ENCODE results near the gene MTCL1. TPM values are rescaled to one million over a fixed set of nuclear protein-coding genes. Genes with fewer than 3 reads are reported as not detected.

The MTCL1 gene
- total RNA-seq, 1 donor from 2014 or later, result 0.80 TPM

GRCh38 chr18:8825729-8826375 is 120.5 kb downstream of the MTCL1 start:
- no peaks in the 10 kb centered on the region for H3K36me3 Mint-ChIP-seq (ENCODE audit: low read depth)
- intact Hi-C loops (cut with micrococcal nuclease), result no loop called here
- no peak for DNase-seq (ENCODE audit: low spot score)

GRCh38 chr18:8826514-8826913 is 121.2 kb downstream of the MTCL1 start:
- no peak for DNase-seq (ENCODE audit: low spot score)
- H3K27me3 Mint-ChIP-seq (ENCODE audit: insufficient read depth), result peaks cover 5% of the 10 kb centered on the region
- H3K4me1 Mint-ChIP-seq (ENCODE audit: low read depth), result no peaks in the 10 kb centered on the region
- H3K27ac Mint-ChIP-seq, result no peak overlapping the region
- H3K9me3 Mint-ChIP-seq, result no peaks in the 10 kb centered on the region
- H3K36me3 Mint-ChIP-seq (ENCODE audit: low read depth), result no peaks in the 10 kb centered on the region
- H3K4me3 Mint-ChIP-seq, result no peak overlapping the region
- intact Hi-C loops (cut with micrococcal nuclease), result no loop called here

More at GRCh38 chr18:8825729-8826375, 120.5 kb downstream of the MTCL1 start:
- H3K27me3 Mint-ChIP-seq (ENCODE audit: insufficient read depth), result peaks cover 2% of the 10 kb centered on the region
- H3K9me3 Mint-ChIP-seq, result no peaks in the 10 kb centered on the region
- no peak overlapping the region for H3K4me3 Mint-ChIP-seq
- no peaks in the 10 kb centered on the region for H3K4me1 Mint-ChIP-seq (ENCODE audit: low read depth)
- no peak overlapping the region for H3K27ac Mint-ChIP-seq

GRCh38 chr18:8826971-8827370 is 121.6 kb downstream of the MTCL1 start:
- Mint-ChIP-seq H3K27ac (no peak overlapping the region), H3K4me1 (ENCODE audit: low read depth) (no peaks in the 10 kb centered on the region), H3K4me3 (no peak overlapping the region), H3K9me3 (no peaks in the 10 kb centered on the region), H3K27me3 (ENCODE audit: insufficient read depth) (peaks cover 7% of the 10 kb centered on the region), H3K36me3 (ENCODE audit: low read depth) (no peaks in the 10 kb centered on the region)
- intact Hi-C loops (cut with micrococcal nuclease), result no loop called here
- DNase-seq (ENCODE audit: low spot score), result no peak

GRCh38 chr18:8828300-8828699 is 122.9 kb downstream of the MTCL1 start:
- Mint-ChIP-seq H3K4me3 (no peak overlapping the region), H3K4me1 (ENCODE audit: low read depth) (no peaks in the 10 kb centered on the region), H3K27ac (no peak overlapping the region), H3K27me3 (ENCODE audit: insufficient read depth) (peaks cover 5% of the 10 kb centered on the region), H3K36me3 (ENCODE audit: low read depth) (no peaks in the 10 kb centered on the region), H3K9me3 (no peaks in the 10 kb centered on the region)
- DNase-seq (ENCODE audit: low spot score), result no peak
- intact Hi-C loops (cut with micrococcal nuclease), result no loop called here

DNA sequence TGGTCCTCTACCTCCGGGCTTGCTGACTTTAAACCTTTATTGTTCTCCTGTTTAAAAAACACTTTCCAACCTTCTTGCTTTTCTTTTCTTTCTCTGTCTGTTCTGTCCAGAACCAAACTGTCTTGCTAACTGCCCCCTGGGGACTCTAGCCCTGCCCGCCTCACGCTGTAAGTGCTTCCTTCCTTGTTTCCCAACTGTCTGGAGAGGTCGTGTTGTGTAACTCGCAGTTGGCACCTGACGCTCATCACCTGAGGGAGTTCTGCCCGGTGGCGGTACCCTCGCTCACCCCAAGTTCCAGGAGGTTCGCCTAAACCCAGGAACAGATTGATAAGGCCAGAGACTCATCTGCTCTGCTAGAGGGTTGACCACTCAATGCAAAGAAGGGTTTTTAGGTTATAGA is 123.4 kb downstream of the MTCL1 start:
- no peak overlapping the region for H3K27ac Mint-ChIP-seq
- H3K9me3 Mint-ChIP-seq, result no peaks in the 10 kb centered on the region
- no peak overlapping the region for H3K4me3 Mint-ChIP-seq
- H3K27me3 Mint-ChIP-seq (ENCODE audit: insufficient read depth), result peaks cover 5% of the 10 kb centered on the region
- no peak for DNase-seq (ENCODE audit: low spot score)
- H3K4me1 Mint-ChIP-seq (ENCODE audit: low read depth), result no peaks in the 10 kb centered on the region
- no peaks in the 10 kb centered on the region for H3K36me3 Mint-ChIP-seq (ENCODE audit: low read depth)
- intact Hi-C loops (cut with micrococcal nuclease), result no loop called here

GRCh38 chr18:8830067-8831060 is 125.0 kb downstream of the MTCL1 start:
- Mint-ChIP-seq H3K4me1 (ENCODE audit: low read depth) (no peaks in the 10 kb centered on the region), H3K4me3 (no peak overlapping the region), H3K36me3 (ENCODE audit: low read depth) (no peaks in the 10 kb centered on the region), H3K9me3 (no peaks in the 10 kb centered on the region), H3K27me3 (ENCODE audit: insufficient read depth) (peaks cover 5% of the 10 kb centered on the region), H3K27ac (no peak overlapping the region)
- DNase-seq (ENCODE audit: low spot score), result no peak
- intact Hi-C loops (cut with micrococcal nuclease), result no loop called here

GRCh38 chr18:8831112-8831511 is 125.8 kb downstream of the MTCL1 start:
- Mint-ChIP-seq H3K4me1 (ENCODE audit: low read depth) (no peaks in the 10 kb centered on the region), H3K36me3 (ENCODE audit: low read depth) (no peaks in the 10 kb centered on the region), H3K9me3 (no peaks in the 10 kb centered on the region), H3K27ac (no peak overlapping the region), H3K27me3 (ENCODE audit: insufficient read depth) (peaks cover 5% of the 10 kb centered on the region), H3K4me3 (no peak overlapping the region)
- intact Hi-C loops (cut with micrococcal nuclease), result no loop called here
- DNase-seq (ENCODE audit: low spot score), result no peak

DNA sequence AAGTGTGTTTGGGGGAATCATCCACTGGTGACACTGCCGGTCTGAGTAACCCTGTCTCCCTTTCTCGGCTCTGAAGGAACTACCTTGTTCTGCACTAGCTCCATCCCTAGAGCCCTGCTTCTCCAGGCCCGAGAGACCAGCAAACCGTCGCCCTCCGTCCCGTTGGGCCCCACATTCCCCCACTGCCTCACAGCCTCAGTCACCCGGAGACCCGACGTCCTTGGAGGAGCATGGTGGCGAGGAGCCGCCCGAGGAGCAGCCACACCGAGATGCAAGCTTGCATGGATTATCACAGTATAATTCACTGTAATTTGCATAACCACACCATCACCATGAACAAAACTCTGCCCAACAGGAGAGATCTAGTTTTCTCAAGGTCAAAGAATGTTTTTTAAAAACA is 126.2 kb downstream of the MTCL1 start:
- Mint-ChIP-seq H3K4me3 (no peak overlapping the region), H3K4me1 (ENCODE audit: low read depth) (no peaks in the 10 kb centered on the region), H3K9me3 (no peaks in the 10 kb centered on the region), H3K27me3 (ENCODE audit: insufficient read depth) (peaks cover 6% of the 10 kb centered on the region), H3K27ac (no peak overlapping the region), H3K36me3 (ENCODE audit: low read depth) (no peaks in the 10 kb centered on the region)
- intact Hi-C loops (cut with micrococcal nuclease), result no loop called here
- DNase-seq (ENCODE audit: low spot score), result no peak

DNA sequence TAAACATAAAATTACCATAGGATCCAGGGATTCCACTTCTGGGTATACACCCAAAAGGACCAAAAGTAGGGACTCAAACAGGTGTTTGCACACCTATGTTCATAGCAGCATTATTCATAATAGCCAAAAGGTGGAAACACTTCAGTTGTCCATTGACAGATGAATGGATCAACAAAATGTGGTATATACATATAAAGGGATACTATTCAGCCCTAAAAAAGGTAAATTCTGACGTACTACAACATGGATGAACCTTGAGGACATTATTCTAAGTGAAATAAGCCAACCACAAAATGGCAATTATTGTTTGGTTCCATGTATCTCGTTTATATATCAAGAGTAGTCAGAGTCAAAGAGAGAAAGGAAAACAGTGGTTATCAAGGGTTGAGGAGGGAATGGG is 128.1 kb downstream of the MTCL1 start:
- Mint-ChIP-seq H3K36me3 (ENCODE audit: low read depth) (no peaks in the 10 kb centered on the region), H3K4me1 (ENCODE audit: low read depth) (no peaks in the 10 kb centered on the region), H3K9me3 (peaks cover 6% of the 10 kb centered on the region), H3K27ac (no peak overlapping the region), H3K4me3 (no peak overlapping the region), H3K27me3 (ENCODE audit: insufficient read depth) (peaks cover 7% of the 10 kb centered on the region)
- intact Hi-C loops (cut with micrococcal nuclease), result no loop called here
- DNase-seq (ENCODE audit: low spot score), result no peak

- Mint-ChIP-seq H3K4me3 (no peak overlapping the region), H3K9me3 (peaks cover 6% of the 10 kb centered on the region), H3K27me3 (ENCODE audit: insufficient read depth) (peaks cover 7% of the 10 kb centered on the region), H3K27ac (no peak overlapping the region), H3K36me3 (ENCODE audit: low read depth) (no peaks in the 10 kb centered on the region), H3K4me1 (ENCODE audit: low read depth) (no peaks in the 10 kb centered on the region)
- DNase-seq (ENCODE audit: low spot score), result no peak
- intact Hi-C loops (cut with micrococcal nuclease), result no loop called here
Observed at GRCh38 chr18:8834881-8835280, 129.5 kb downstream of the MTCL1 start.

DNA sequence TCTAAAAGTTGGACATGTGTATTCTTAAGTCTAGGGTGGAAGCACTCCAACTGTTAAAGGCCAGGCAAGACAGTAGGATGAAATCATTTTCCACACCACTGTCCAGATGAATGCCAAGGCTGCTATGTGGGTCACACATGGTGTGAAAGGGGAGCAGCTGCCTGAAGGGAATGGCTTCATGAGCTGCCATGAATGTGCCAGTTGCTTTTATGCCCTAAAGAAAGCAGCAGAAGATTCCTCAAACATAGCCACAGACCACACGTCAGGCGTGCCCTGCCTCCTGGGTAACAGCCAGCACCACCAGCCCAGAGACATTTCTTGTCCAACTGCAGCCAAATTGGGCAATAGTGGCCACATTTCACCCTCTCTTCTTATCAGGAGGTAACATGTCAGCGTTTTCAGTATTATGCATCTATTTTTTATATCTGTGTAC is 130.2 kb downstream of the MTCL1 start:
- no peaks in the 10 kb centered on the region for H3K4me1 Mint-ChIP-seq (ENCODE audit: low read depth)
- no peak for DNase-seq (ENCODE audit: low spot score)
- H3K9me3 Mint-ChIP-seq, result peaks cover 6% of the 10 kb centered on the region
- intact Hi-C loops (cut with micrococcal nuclease), result no loop called here
- H3K27me3 Mint-ChIP-seq (ENCODE audit: insufficient read depth), result peaks cover 7% of the 10 kb centered on the region
- H3K27ac Mint-ChIP-seq, result no peak overlapping the region
- no peak overlapping the region for H3K4me3 Mint-ChIP-seq
- no peaks in the 10 kb centered on the region for H3K36me3 Mint-ChIP-seq (ENCODE audit: low read depth)

DNA sequence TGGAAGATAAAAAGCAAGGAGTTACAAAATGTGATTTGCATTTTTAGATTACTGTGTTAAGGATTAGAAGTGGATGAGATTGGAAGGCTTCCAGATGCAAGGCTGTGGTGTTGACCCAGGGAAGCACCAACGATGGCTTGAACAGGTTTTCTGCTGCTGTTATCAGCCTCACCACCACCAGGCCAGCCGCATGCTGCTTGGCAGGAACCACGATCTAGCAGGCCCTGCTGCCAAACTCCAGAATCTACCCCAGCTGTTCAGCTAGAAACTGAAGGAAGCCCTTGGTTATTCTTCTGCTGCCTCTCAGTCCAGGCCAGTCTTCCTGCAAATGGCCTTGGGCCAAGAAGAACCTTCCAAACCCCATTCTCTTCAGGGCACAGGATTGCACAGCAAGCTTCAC is 133.9 kb downstream of the MTCL1 start:
- peaks cover 5% of the 10 kb centered on the region for H3K27me3 Mint-ChIP-seq (ENCODE audit: insufficient read depth)
- no peak for DNase-seq (ENCODE audit: low spot score)
- no peaks in the 10 kb centered on the region for H3K36me3 Mint-ChIP-seq (ENCODE audit: low read depth)
- H3K9me3 Mint-ChIP-seq, result peaks cover 6% of the 10 kb centered on the region
- no peaks in the 10 kb centered on the region for H3K4me1 Mint-ChIP-seq (ENCODE audit: low read depth)
- H3K4me3 Mint-ChIP-seq, result no peak overlapping the region
- intact Hi-C loops (cut with micrococcal nuclease), result no loop called here
- no peak overlapping the region for H3K27ac Mint-ChIP-seq

DNA sequence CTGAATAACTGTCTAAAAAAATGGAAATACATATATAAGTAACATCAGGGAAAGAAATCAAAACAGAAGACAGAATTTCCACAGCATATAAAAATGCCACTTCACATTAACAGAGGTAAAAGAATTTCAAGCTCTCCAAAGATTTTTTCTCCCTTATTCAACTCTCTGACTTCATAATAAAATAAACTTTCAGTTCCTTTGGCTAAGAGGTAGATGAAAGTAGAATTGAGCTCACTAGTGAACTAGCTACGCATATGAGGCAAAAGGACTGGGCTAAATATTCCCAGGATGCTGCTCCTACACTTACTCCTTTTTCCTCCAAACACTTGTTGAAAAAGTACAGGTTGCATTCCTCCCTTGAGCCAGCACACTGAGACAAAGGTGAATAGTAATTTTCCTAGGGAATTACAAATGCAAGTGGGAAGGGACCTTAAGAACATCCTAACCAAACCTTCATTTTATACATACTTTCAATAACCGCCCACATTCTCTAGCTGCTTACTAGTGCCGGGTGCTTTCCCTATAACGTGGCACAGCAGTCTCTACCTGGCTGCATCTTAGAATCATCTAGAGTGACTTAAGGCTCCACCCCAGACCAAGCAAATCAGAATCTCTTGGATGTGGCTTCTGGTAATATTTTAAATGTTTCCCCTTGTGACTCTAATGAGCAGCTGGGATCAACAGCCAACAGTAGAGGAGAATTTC is 136.6 kb downstream of the MTCL1 start:
- no peak for DNase-seq (ENCODE audit: low spot score)
- Mint-ChIP-seq H3K36me3 (ENCODE audit: low read depth) (no peaks in the 10 kb centered on the region), H3K9me3 (peaks cover 5% of the 10 kb centered on the region), H3K27ac (no peak overlapping the region), H3K4me1 (ENCODE audit: low read depth) (no peaks in the 10 kb centered on the region), H3K27me3 (ENCODE audit: insufficient read depth) (peaks cover 5% of the 10 kb centered on the region), H3K4me3 (no peak overlapping the region)
- intact Hi-C loops (cut with micrococcal nuclease), result no loop called here
